HCT116 (cell line): Measurements from ENCODE around the gene TOR1AIP1. TPM values are rescaled to one million over a fixed set of nuclear protein-coding genes. Genes with fewer than 3 reads are reported as not detected.

Source experiments
- ATAC-seq: fragments of 200-7000 bp; cut with Tn5 transposase; 2 replicates; pipeline ENCODE4 v1.9.1; 2020; ENCODE audit warnings: mild to moderate bottlenecking, moderate library complexity
- BruUV-seq: library from RNA; stranded (reverse); fragments of 400-500 nt; replicated peaks from 2 replicates; lab custom pipeline; 2021; lab: Mats Ljungman, UMichigan
- CTCF ChIA-PET: fragments of 300-600 bp; sonication (Branson Sonifier 250); formaldehyde crosslinking; loops from one replicate; lab custom pipeline; 2021; ENCODE audit warnings: antibody characterized with exemption; lab: Charles Lee
- POLR2A ChIA-PET: fragments of 300-600, 350-600 bp; sonication (Branson Sonifier 250); formaldehyde crosslinking; loops from one replicate; lab custom pipeline; 2021; ENCODE audit warnings: antibody characterized with exemption; lab: Charles Lee
- RAD21 ChIA-PET, 2 experiments: fragments of 300-600 bp; sonication (Branson Sonifier 250); formaldehyde crosslinking; loops; one replicate each; lab custom pipeline; 2023; ENCODE audit warnings: low total read pairs in 2 of 2; ENCODE audit not compliant: uncharacterized antibody in 2 of 2, unreplicated experiment in 2 of 2, low non-redundant PET in 1 of 2; lab: Charles Lee
- DNase-seq: peaks from one replicate; pipeline ENCODE4 v3.0.0-alpha.2; 2010; ENCODE audit warnings: low read depth, low spot score
- H2AFZ ChIP-seq: fragments of 200-600 bp; shearing (Covaris generic), sonication (generic); 2 replicates; pipeline ENCODE4 v1.6.1; 2017; ENCODE audit warnings: low read depth, mixed run types, mixed read lengths, antibody characterized with exemption, low read length; ENCODE audit not compliant: poor library complexity, severe bottlenecking
- H3K27ac ChIP-seq: 2 replicates; pipeline ENCODE4 v1.5.1; 2012; ENCODE audit warnings: low read depth, low read length
- H3K27me3 ChIP-seq: fragments of 200-600 bp; sonication (generic); 2 replicates; pipeline ENCODE4 v1.6.1; 2016; ENCODE audit warnings: mixed run types, low read length, mixed read lengths; ENCODE audit not compliant: insufficient read depth
- H3K36me3 ChIP-seq, 2 experiments: fragments of 200-500 bp in 1 of 2; fragments of 200-600 bp in 1 of 2; sonication (Bioruptor generic) in 1 of 2; sonication (generic) in 1 of 2; 2 replicates each; pipeline versions ENCODE4 v1.5.1 to v1.6.1; 2014 to 2016; ENCODE audit warnings: low read length in 2 of 2, inconsistent platforms in 1 of 2, mixed read lengths in 1 of 2, mixed run types in 1 of 2; ENCODE audit not compliant: insufficient read depth in 2 of 2, control insufficient read depth in 1 of 2
- H3K4me1 ChIP-seq, 2 experiments: fragments of 200-600 bp in 1 of 2; sonication (generic) in 1 of 2; 2 replicates each; pipeline versions ENCODE4 v1.5.1 to v1.6.1; 2012 to 2017; ENCODE audit warnings: low read length in 2 of 2, inconsistent platforms in 1 of 2, mild to moderate bottlenecking in 1 of 2, mixed read lengths in 1 of 2, mixed run types in 1 of 2, moderate library complexity in 1 of 2; ENCODE audit not compliant: insufficient read depth in 2 of 2, control insufficient read depth in 1 of 2
- H3K4me2 ChIP-seq: fragments of 200-600 bp; sonication (generic); 2 replicates; pipeline ENCODE4 v1.6.1; 2017; ENCODE audit warnings: mixed run types, low read length, mixed read lengths
- H3K4me3 ChIP-seq, 2 experiments: fragments of 200-600 bp in 1 of 2; sonication (generic) in 1 of 2; replicated peaks in 1 of 2; 2 replicates each; pipeline ENCODE4 v1.5.1; 2011 to 2016; ENCODE audit warnings: low read length in 2 of 2, control low read depth in 1 of 2, low read depth in 1 of 2, mild to moderate bottlenecking in 1 of 2, mixed read lengths in 1 of 2, mixed run types in 1 of 2
- H3K79me2 ChIP-seq: fragments of 200-600 bp; sonication (generic); 2 replicates; pipeline ENCODE4 v1.6.1; 2017; ENCODE audit warnings: mild to moderate bottlenecking, mixed run types, low read length, moderate library complexity, mixed read lengths; ENCODE audit not compliant: insufficient read depth
- H3K9ac ChIP-seq: fragments of 200-600 bp; sonication (generic); 2 replicates; pipeline ENCODE4 v1.6.1; 2016; ENCODE audit warnings: low read length, mixed read lengths
- H3K9me2 ChIP-seq: fragments of 200-600 bp; sonication (generic), shearing (Covaris generic); 2 replicates; pipeline ENCODE4 v1.6.1; 2017; ENCODE audit warnings: mixed run types, mild to moderate bottlenecking, moderate library complexity; ENCODE audit not compliant: insufficient read depth
- H3K9me3 ChIP-seq, 2 experiments: fragments of 200-500 bp in 1 of 2; fragments of 200-600 bp in 1 of 2; sonication (Bioruptor generic) in 1 of 2; sonication (generic) in 1 of 2; 2 replicates each; pipeline ENCODE4 v1.6.1; 2014 to 2017; ENCODE audit warnings: low read length in 2 of 2, mixed read lengths in 2 of 2, inconsistent platforms in 1 of 2, low read depth in 1 of 2, mild to moderate bottlenecking in 1 of 2, mixed run types in 1 of 2, moderate library complexity in 1 of 2; ENCODE audit not compliant: control insufficient read depth in 1 of 2, insufficient read depth in 1 of 2
- H4K20me1 ChIP-seq: fragments of 200-600 bp; sonication (generic), shearing (Covaris generic); 2 replicates; pipeline ENCODE4 v1.6.1; 2017; ENCODE audit warnings: mixed run types, mild to moderate bottlenecking, moderate library complexity; ENCODE audit not compliant: insufficient read depth
- ATF3 ChIP-seq: IDR thresholded peaks from 2 replicates; pipeline ENCODE4 v1.6.1; 2012
- EGR1 ChIP-seq: IDR thresholded peaks from 2 replicates; pipeline ENCODE4 v1.6.1; 2012; ENCODE audit warnings: low read depth
- EZH2phosphoT487 ChIP-seq: fragments of 200-600 bp; IDR thresholded peaks from 2 replicates; pipeline ENCODE4 v1.6.1; 2018; ENCODE audit warnings: antibody characterized with exemption, borderline replicate concordance
- MAX ChIP-seq: IDR thresholded peaks from 2 replicates; pipeline ENCODE4 v1.6.1; 2012
- RAD21 ChIP-seq: IDR thresholded peaks from 2 replicates; pipeline ENCODE4 v1.6.1; 2012; ENCODE audit warnings: low read depth, mild to moderate bottlenecking
- REST ChIP-seq: IDR thresholded peaks from 2 replicates; pipeline ENCODE4 v1.6.1; 2012; ENCODE audit warnings: low read depth
- SIN3A ChIP-seq: IDR thresholded peaks from 2 replicates; pipeline ENCODE4 v1.6.1; 2012; ENCODE audit warnings: low read depth
- SP1 ChIP-seq: IDR thresholded peaks from 2 replicates; pipeline ENCODE4 v1.6.1; 2012; ENCODE audit warnings: low read depth
- SRF ChIP-seq: IDR thresholded peaks from 2 replicates; pipeline ENCODE4 v1.6.1; 2012; ENCODE audit warnings: low read depth
- ZFX ChIP-seq: fragments of 450-650 bp; IDR thresholded peaks from 2 replicates; pipeline ENCODE4 v1.6.1; 2017
- ZNF274 ChIP-seq: fragments of 200-500 bp; sonication (Bioruptor generic); IDR thresholded peaks from 2 replicates; pipeline ENCODE4 v1.6.1; 2014; ENCODE audit warnings: mild to moderate bottlenecking, low read depth, low read length, inconsistent platforms
- intact Hi-C: fragments of 100-400 bp; cut with micrococcal nuclease; formaldehyde crosslinking; loops from 2 replicates; pipeline ENCODE4 v1.10.0; 2022
- total RNA-seq: library from RNA; stranded (reverse); gene quantifications from one replicate; pipeline ENCODE4 v1.2.1, GENCODE V29; 2021; ENCODE audit not compliant: unreplicated experiment

TOR1AIP1 gene
- total RNA-seq, 1 experiment from 2014 or later = 30.5 TPM

- no TSS peak for BruUV-seq
- no peaks in the 10 kb centered on the region for H3K79me2 ChIP-seq
- no peaks in the 10 kb centered on the region for H3K27me3 ChIP-seq
- DNase-seq (no peak), ATAC-seq (no peak)
- intact Hi-C loops = no loop called here
- no peak overlapping the region for H3K4me3 ChIP-seq
- no peaks in the 10 kb centered on the region for H4K20me1 ChIP-seq
- no peaks in the 10 kb centered on the region for H3K9me3 ChIP-seq
- H3K27ac ChIP-seq = no peak overlapping the region
- H3K9ac ChIP-seq = no peak overlapping the region
- CTCF ChIA-PET = no interaction called here
- no peak overlapping the region for H2AFZ ChIP-seq
- POLR2A ChIA-PET = no interaction called here
- peaks cover 5% of the 10 kb centered on the region in 2 experiments; a peak in 3 of 4 replicates for H3K36me3 ChIP-seq
- H3K4me1 ChIP-seq = no peaks in the 10 kb centered on the region
- H3K9me2 ChIP-seq = no peaks in the 10 kb centered on the region
- H3K4me2 ChIP-seq = no peak overlapping the region
- no peak for TF ChIP-seq MAX
- TF ChIP-seq ATF3 = no peak
- no peak for TF ChIP-seq EZH2phosphoT487
- no peak for TF ChIP-seq ZNF274
- no peak for TF ChIP-seq SP1
- no peak for TF ChIP-seq SRF
- no peak for TF ChIP-seq SIN3A
- TF ChIP-seq RAD21 = no peak
- TF ChIP-seq ZFX = no peak
- TF ChIP-seq REST = no peak
- no peak for TF ChIP-seq EGR1
- RAD21 ChIA-PET = no interaction called here
Observed at GRCh38 chr1:179910934-179911333, 28.8 kb downstream of the TOR1AIP1 start.
